A172 (cell line): ENCODE measurements around the gene HOXD11. TPM values are rescaled to one million over a fixed set of nuclear protein-coding genes. Genes with fewer than 3 reads are reported as not detected.

ENCODE experiments used
- DNase-seq: peaks from one replicate; pipeline ENCODE4 v3.0.0-alpha.2; 2015; ENCODE audit warnings: low spot score
- total RNA-seq: library from RNA; depleted of rRNA; stranded (reverse); fragments of >200 nt; shearing (Covaris generic); gene quantifications from 2 replicates; pipeline ENCODE4 v1.2.3, GENCODE V29; 2014

HOXD11 gene
- total RNA-seq, 1 experiment from 2014 or later, result 17.3 TPM

- no peak for DNase-seq
Measured at GRCh38 chr2:176131848-176132158, 24.7 kb downstream of the HOXD11 start.

GRCh38 chr2:176132205-176133171 is 25.4 kb downstream of the HOXD11 start:
- DNase-seq, result peak; percentile 62

GRCh38 chr2:176133389-176133788 is 26.3 kb downstream of the HOXD11 start:
- no peak for DNase-seq

- DNase-seq, result no peak
Measured at GRCh38 chr2:176134035-176134434, 27.0 kb downstream of the HOXD11 start.

GRCh38 chr2:176135035-176135440 is 28.0 kb downstream of the HOXD11 start:
- peak; percentile 72 for DNase-seq

GRCh38 chr2:176136374-176137251 is 29.5 kb downstream of the HOXD11 start:
- peak; percentile 36 for DNase-seq

- no peak for DNase-seq
Measured at GRCh38 chr2:176137252-176137580, 30.1 kb downstream of the HOXD11 start.

- DNase-seq, result no peak
Measured at GRCh38 chr2:176137906-176138305, 30.8 kb downstream of the HOXD11 start.

- no peak for DNase-seq
Measured at GRCh38 chr2:176138526-176138922, 31.4 kb downstream of the HOXD11 start.

- no peak for DNase-seq
Measured at GRCh38 chr2:176138923-176139660, 32.0 kb downstream of the HOXD11 start.

- no peak for DNase-seq
Measured at GRCh38 chr2:176139661-176140512, 32.8 kb downstream of the HOXD11 start.

- no peak for DNase-seq
Measured at GRCh38 chr2:176140513-176141317, 33.6 kb downstream of the HOXD11 start.

- no peak for DNase-seq
Measured at GRCh38 chr2:176142281-176142680, 35.2 kb downstream of the HOXD11 start.

GRCh38 chr2:176145085-176145969 is 38.2 kb downstream of the HOXD11 start:
- no peak for DNase-seq

GRCh38 chr2:176146101-176146500 is 39.0 kb downstream of the HOXD11 start:
- peak; percentile 38 for DNase-seq

GRCh38 chr2:176146645-176147044 is 39.6 kb downstream of the HOXD11 start:
- no peak for DNase-seq

- no peak for DNase-seq
Measured at GRCh38 chr2:176147210-176147799, 40.2 kb downstream of the HOXD11 start.

- no peak for DNase-seq
Measured at GRCh38 chr2:176147800-176148496, 40.9 kb downstream of the HOXD11 start.
